Skeletal muscle tissue (tissue), 4 donors: ENCODE data around the gene AFAP1L1. TPM values are rescaled to one million over a fixed set of nuclear protein-coding genes. Genes with fewer than 3 reads are reported as not detected.
A peak's percentile ranks its signal among the peaks of the same experiment; 100 is the strongest.

Source experiments
- H3K27ac ChIP-seq: one replicate; pipeline ENCODE4 v1.7.0; 2013; ENCODE audit warnings: mild to moderate bottlenecking, low read depth, low read length, inconsistent platforms
- H3K27me3 ChIP-seq, 3 donors: one replicate each; pipeline ENCODE4 v1.7.0; 2013; ENCODE audit warnings: low read length in 3 of 3; ENCODE audit not compliant: control insufficient read depth in 3 of 3, insufficient read depth in 3 of 3
- H3K36me3 ChIP-seq, 3 donors: one replicate each; pipeline ENCODE4 v1.7.0; 2013; ENCODE audit warnings: low read length in 3 of 3; ENCODE audit not compliant: control insufficient read depth in 3 of 3, insufficient read depth in 3 of 3
- H3K4me1 ChIP-seq, 3 donors: one replicate each; pipeline ENCODE4 v1.7.0; 2013; ENCODE audit warnings: low read length in 3 of 3, mild to moderate bottlenecking in 3 of 3; ENCODE audit not compliant: control insufficient read depth in 3 of 3, insufficient read depth in 3 of 3
- H3K4me3 ChIP-seq, 3 donors: one replicate each; pipeline ENCODE4 v1.7.0; 2013; ENCODE audit warnings: low read length in 3 of 3
- H3K9ac ChIP-seq, 3 donors: one replicate each; pipeline ENCODE4 v1.7.0; 2013; ENCODE audit warnings: low read length in 3 of 3, mild to moderate bottlenecking in 3 of 3, moderate library complexity in 2 of 3, low read depth in 1 of 3
- H3K9me3 ChIP-seq, 3 donors: one replicate each; pipeline ENCODE4 v1.7.0; 2013; ENCODE audit warnings: low read length in 3 of 3; ENCODE audit not compliant: control insufficient read depth in 3 of 3
- total RNA-seq: library from RNA; depleted of rRNA; stranded (reverse); fragments of >200 nt; gene quantifications from one replicate; pipeline ENCODE4 v1.2.3, GENCODE V29; 2014
- donor health status: Osteomylitis.

AFAP1L1 gene
- total RNA-seq, 1 donor from 2014 or later = 75.7 TPM

- peak overlapping the region in 2 of 3 donors; percentile 27 to 69 for H3K9ac ChIP-seq
- no peaks in the 10 kb centered on the region for H3K27me3 ChIP-seq
- H3K4me1 ChIP-seq = peaks cover 57 to 82% (median 62%) of the 10 kb centered on the region in 3 donors
- peak overlapping the region; percentile 45 for H3K27ac ChIP-seq
- peaks cover 16 to 21% (median 18%) of the 10 kb centered on the region in 3 donors for H3K36me3 ChIP-seq
- H3K4me3 ChIP-seq = no peak overlapping the region
- no peaks in the 10 kb centered on the region for H3K9me3 ChIP-seq
Measured at GRCh38 chr5:149297340-149298025, 25.8 kb downstream of the AFAP1L1 start.

- no peaks in the 10 kb centered on the region for H3K9me3 ChIP-seq
- H3K4me1 ChIP-seq = peaks cover 57 to 76% (median 59%) of the 10 kb centered on the region in 3 donors
- H3K27me3 ChIP-seq = no peaks in the 10 kb centered on the region
- H3K9ac ChIP-seq = peak overlapping the region in 2 of 3 donors; percentile 27 to 69
- H3K27ac ChIP-seq = peak overlapping the region; percentile 45
- peaks cover 19 to 22% (median 22%) of the 10 kb centered on the region in 3 donors for H3K36me3 ChIP-seq
- H3K4me3 ChIP-seq = no peak overlapping the region
Measured at GRCh38 chr5:149298163-149298562, 26.5 kb downstream of the AFAP1L1 start.

- peaks cover 22 to 24% (median 22%) of the 10 kb centered on the region in 3 donors for H3K36me3 ChIP-seq
- no peak overlapping the region for H3K4me3 ChIP-seq
- H3K9ac ChIP-seq = peak overlapping the region in 1 of 3 donors; percentile 4
- no peaks in the 10 kb centered on the region for H3K27me3 ChIP-seq
- H3K9me3 ChIP-seq = no peaks in the 10 kb centered on the region
- H3K27ac ChIP-seq = peak overlapping the region; percentile 38
- peaks cover 57 to 71% (median 61%) of the 10 kb centered on the region in 3 donors for H3K4me1 ChIP-seq
Measured at GRCh38 chr5:149298842-149299404, 27.3 kb downstream of the AFAP1L1 start.

GRCh38 chr5:149299451-149300054, 27.9 kb downstream of the AFAP1L1 start:
- Histone ChIP-seq H3K9ac (peak overlapping the region in 1 of 3 donors; percentile 4), H3K27ac (peak overlapping the region; percentile 38), H3K27me3 (no peaks in the 10 kb centered on the region), H3K4me1 (peaks cover 57 to 74% (median 61%) of the 10 kb centered on the region in 3 donors), H3K36me3 (peaks cover 28 to 30% (median 28%) of the 10 kb centered on the region in 3 donors), H3K9me3 (no peaks in the 10 kb centered on the region), H3K4me3 (no peak overlapping the region)

- H3K27me3 ChIP-seq = no peaks in the 10 kb centered on the region
- no peak overlapping the region for H3K27ac ChIP-seq
- peaks cover 30 to 35% (median 35%) of the 10 kb centered on the region in 3 donors for H3K36me3 ChIP-seq
- no peaks in the 10 kb centered on the region for H3K9me3 ChIP-seq
- peaks cover 50 to 68% (median 55%) of the 10 kb centered on the region in 3 donors for H3K4me1 ChIP-seq
- no peak overlapping the region for H3K9ac ChIP-seq
- H3K4me3 ChIP-seq = no peak overlapping the region
Measured at GRCh38 chr5:149300441-149300840, 28.8 kb downstream of the AFAP1L1 start.

- Histone ChIP-seq H3K27ac (no peak overlapping the region), H3K4me1 (peaks cover 44 to 62% (median 54%) of the 10 kb centered on the region in 3 donors), H3K36me3 (peaks cover 34 to 43% (median 42%) of the 10 kb centered on the region in 3 donors)
Measured at GRCh38 chr5:149301049-149301743, 29.5 kb downstream of the AFAP1L1 start.

GRCh38 chr5:149301744-149302380, 30.2 kb downstream of the AFAP1L1 start:
- Histone ChIP-seq H3K9ac (no peak overlapping the region), H3K27me3 (no peaks in the 10 kb centered on the region), H3K4me3 (no peak overlapping the region), H3K9me3 (no peaks in the 10 kb centered on the region), H3K4me1 (peaks cover 41 to 55% (median 50%) of the 10 kb centered on the region in 3 donors), H3K36me3 (peaks cover 34 to 48% (median 48%) of the 10 kb centered on the region in 3 donors), H3K27ac (no peak overlapping the region)

More at GRCh38 chr5:149301049-149301743, 29.5 kb downstream of the AFAP1L1 start:
- Histone ChIP-seq H3K9me3 (no peaks in the 10 kb centered on the region), H3K4me3 (no peak overlapping the region), H3K27me3 (no peaks in the 10 kb centered on the region), H3K9ac (no peak overlapping the region)

- no peak overlapping the region for H3K27ac ChIP-seq
- H3K9me3 ChIP-seq = no peaks in the 10 kb centered on the region
- H3K4me3 ChIP-seq = no peak overlapping the region
- no peaks in the 10 kb centered on the region for H3K27me3 ChIP-seq
- peaks cover 38 to 54% (median 52%) of the 10 kb centered on the region in 3 donors for H3K36me3 ChIP-seq
- peaks cover 33 to 47% (median 47%) of the 10 kb centered on the region in 3 donors for H3K4me1 ChIP-seq
- no peak overlapping the region for H3K9ac ChIP-seq
Measured at GRCh38 chr5:149302641-149303040, 31.0 kb downstream of the AFAP1L1 start.

GRCh38 chr5:149303210-149303609, 31.6 kb downstream of the AFAP1L1 start:
- Histone ChIP-seq H3K36me3 (peaks cover 38 to 54% (median 52%) of the 10 kb centered on the region in 3 donors), H3K9ac (no peak overlapping the region), H3K9me3 (no peaks in the 10 kb centered on the region), H3K27ac (no peak overlapping the region), H3K4me3 (no peak overlapping the region), H3K4me1 (peaks cover 27 to 42% (median 41%) of the 10 kb centered on the region in 3 donors), H3K27me3 (no peaks in the 10 kb centered on the region)
